Measurements from ENCODE around the gene SLIT3. TPM values are rescaled to one million over a fixed set of nuclear protein-coding genes. Genes with fewer than 3 reads are reported as not detected.

Gene SLIT3
- total and polyA plus RNA-seq, 9 of the 15 experiments (the other 6 are each of a cell fraction or from before 2014, with no cell fraction given) = 0.01 to 0.04 TPM; not detected in 7

- Histone ChIP-seq H2AFZ (ENCODE audit: low read depth, low read length) (no peak overlapping the region), H3K4me3 (no peak overlapping the region), H3K79me2 (ENCODE audit: control insufficient read depth, insufficient read depth, low read length) (no peaks in the 10 kb centered on the region), H3K4me2 (ENCODE audit: insufficient read depth, low read length) (no peak overlapping the region), H3K27ac (ENCODE audit: extremely low read depth, low read depth, low read length) (no peak overlapping the region), H3K9me1 (ENCODE audit: control insufficient read depth, insufficient read depth, low read length) (no peaks in the 10 kb centered on the region), H3K27me3 (ENCODE audit: control insufficient read depth in 2 of 2, insufficient read depth in 2 of 2, low read length in 2 of 2) (peaks cover 0 to 7% of the 10 kb centered on the region in 2 experiments; a peak in 1 of 5 replicates), H3K36me3 (ENCODE audit: control insufficient read depth, insufficient read depth, low read length) (no peaks in the 10 kb centered on the region), H3K4me1 (replicated peaks in 1 of 2; ENCODE audit: control insufficient read depth in 2 of 2, insufficient read depth in 2 of 2, low read length in 2 of 2) (no peaks in the 10 kb centered on the region; a peak in 1 of 5 replicates), H3K9ac (ENCODE audit: insufficient read depth in 1 of 2, low read depth in 2 of 2, low read length in 2 of 2) (no peak overlapping the region), H3K9me3 (replicated peaks; ENCODE audit: control insufficient read depth, insufficient read depth, low read depth, low read length) (no peaks in the 10 kb centered on the region), H4K20me1 (replicated peaks; ENCODE audit: control insufficient read depth, insufficient read depth, low read length) (no peaks in the 10 kb centered on the region; the same call in 1 of the 2 replicates)
- ATAC-seq (no peak), DNase-seq (ENCODE audit: extremely low read depth in 1 of 4, low spot score in 3 of 4) (no peak), FAIRE-seq (no peak)
- in situ Hi-C loops (cut with MboI) = no loop called here
- WGBS (ENCODE audit: insufficient coverage, low coverage, missing lambda C conversion rate) = 0% methylated on average over 2 of the region's 2 CpGs
- CTCF ChIA-PET (ENCODE audit: low intra/inter-chr PET ratio) = no interaction called here
- POLR2A ChIA-PET = no interaction called here
- no TSS peak for BruUV-seq (replicated peaks)
- no peak for TF ChIP-seq LEF1 (IDR thresholded peaks at IDR 0.05)
- TF ChIP-seq RERE (CRISPR knock-in tag; IDR thresholded peaks at IDR 0.05; ENCODE audit: borderline replicate concordance) = no peak
- no peak for TF ChIP-seq ZNF511 (CRISPR knock-in tag; IDR thresholded peaks at IDR 0.05)
- TF ChIP-seq FOXA3 (CRISPR knock-in tag; conservative IDR thresholded peaks at IDR 0.05 in 1 of 2, IDR thresholded peaks at IDR 0.05 in 1 of 2) = no peak
- no peak for TF ChIP-seq U2AF1 (optimal IDR thresholded peaks at IDR 0.05; ENCODE audit: low read depth, low read length)
- intact Hi-C loops (cut with micrococcal nuclease) = no loop called here
These were observed 129.4 kb downstream of the SLIT3 start for GRCh38 chr5:169171515-169171914.
